GM11168 (cell line): Measurements from ENCODE around the gene LIN7A.

Experiments
- in situ Hi-C: fragments of 300-500 bp; cut with MboI; formaldehyde crosslinking; loops from one replicate; pipeline ENCODE4 v1.12.0; 2022; ENCODE audit warnings: low sequenced_read_pairs; ENCODE audit not compliant: unreplicated experiment

LIN7A gene

GRCh38 chr12:80861641-80862378 lies 75.9 kb downstream of the LIN7A start:
- in situ Hi-C loops, result no loop called here

- in situ Hi-C loops, result no loop called here
These were observed 76.8 kb downstream of the LIN7A start for GRCh38 chr12:80860928-80861327.

DNA sequence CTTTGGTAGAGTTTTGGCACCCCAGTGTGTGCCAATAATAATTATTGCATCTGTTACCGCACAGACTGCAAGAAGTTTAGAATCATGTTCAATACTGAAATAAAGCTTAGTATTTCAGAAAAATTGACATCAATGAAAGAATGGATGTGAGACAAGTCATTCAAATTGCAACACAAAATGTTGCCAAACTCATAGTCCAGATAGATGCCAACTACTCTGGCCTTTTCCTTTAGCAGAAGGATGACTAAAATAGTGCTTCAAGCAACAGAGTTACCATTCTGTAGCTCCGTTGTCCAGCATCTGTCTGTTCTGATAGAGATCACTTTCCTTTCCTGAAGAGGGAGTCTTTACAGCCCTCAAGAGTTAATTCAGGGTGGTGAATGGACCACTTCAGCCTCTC lies 77.5 kb downstream of the LIN7A start:
- in situ Hi-C loops, result no loop called here

DNA sequence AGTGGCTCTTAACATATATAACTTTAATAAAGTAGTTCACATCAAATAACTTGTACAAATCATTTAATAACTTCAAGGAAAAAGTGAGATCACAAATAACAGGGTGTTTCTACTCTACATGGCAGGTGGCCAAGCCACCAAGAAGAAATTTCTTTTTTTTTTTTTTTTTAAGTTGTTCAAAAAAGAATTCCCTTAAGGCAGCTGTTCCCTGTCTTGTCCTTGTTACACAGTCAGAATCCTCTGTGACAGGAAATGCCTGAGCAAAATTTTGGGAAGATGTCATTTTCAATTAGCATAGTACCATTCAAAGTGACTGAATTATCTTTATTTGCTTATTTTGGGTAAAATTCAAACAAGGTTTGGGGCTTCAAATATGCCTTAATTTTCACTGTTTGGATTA lies 79.4 kb downstream of the LIN7A start:
- in situ Hi-C loops, result no loop called here

- in situ Hi-C loops, result no loop called here
These were observed 80.4 kb downstream of the LIN7A start for GRCh38 chr12:80857311-80857710.

DNA sequence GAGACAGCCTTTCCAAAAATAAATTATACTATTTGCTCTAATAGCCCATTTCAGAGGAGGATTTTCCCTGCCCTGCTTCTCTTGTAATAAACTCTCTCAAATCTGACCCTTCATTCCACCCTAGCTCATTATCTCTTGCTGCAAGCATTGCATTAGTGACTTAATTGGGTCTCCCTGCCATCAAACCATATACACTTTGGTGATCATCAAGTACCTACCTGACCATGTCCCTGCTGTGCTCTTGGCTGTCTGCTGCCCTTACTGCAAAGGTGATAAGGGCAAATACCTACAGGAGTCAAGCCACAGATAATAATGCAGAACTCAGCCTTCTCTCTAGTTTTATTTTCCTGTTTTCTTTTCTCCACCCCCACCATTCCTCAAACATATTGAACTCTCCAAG lies 88.4 kb downstream of the LIN7A start:
- in situ Hi-C loops, result no loop called here

DNA sequence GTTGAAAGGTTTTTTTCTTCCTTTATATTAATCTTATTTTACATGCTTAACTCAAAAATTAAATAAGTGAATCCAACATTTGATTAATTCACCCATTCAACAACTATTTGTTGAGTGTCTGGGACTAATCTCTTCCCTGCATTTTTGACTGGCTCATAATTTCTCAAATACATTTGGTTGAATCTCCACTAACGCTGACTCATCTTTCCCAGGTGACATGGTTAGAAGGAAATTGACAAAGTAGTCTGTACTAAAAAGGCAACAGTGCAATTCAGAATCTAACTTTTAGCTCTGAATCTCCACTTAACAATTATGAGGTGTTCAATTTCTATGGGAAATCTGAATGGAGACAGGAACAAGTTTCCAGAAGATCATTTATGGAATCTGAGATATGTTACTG lies 88.9 kb downstream of the LIN7A start:
- in situ Hi-C loops, result no loop called here

GRCh38 chr12:80847575-80847974 lies 90.2 kb downstream of the LIN7A start:
- in situ Hi-C loops, result no loop called here

DNA sequence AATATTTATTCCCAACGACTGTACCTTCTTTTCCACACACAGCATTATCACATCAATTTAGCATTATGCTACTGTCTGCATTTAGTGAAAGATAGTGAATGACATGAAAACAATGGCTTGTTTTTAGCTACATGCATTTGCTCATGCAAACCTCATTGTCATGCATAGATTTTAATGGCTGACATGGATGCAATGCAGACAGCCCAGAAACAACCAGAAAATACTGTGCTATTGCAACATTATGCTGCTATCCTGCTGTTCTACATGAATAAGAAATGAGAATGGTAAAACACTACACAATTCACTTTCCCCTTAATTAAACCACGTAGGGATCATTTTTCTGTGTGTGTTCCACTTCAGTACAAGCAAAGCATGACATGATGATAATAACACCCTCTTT lies 90.8 kb downstream of the LIN7A start:
- in situ Hi-C loops, result no loop called here

DNA sequence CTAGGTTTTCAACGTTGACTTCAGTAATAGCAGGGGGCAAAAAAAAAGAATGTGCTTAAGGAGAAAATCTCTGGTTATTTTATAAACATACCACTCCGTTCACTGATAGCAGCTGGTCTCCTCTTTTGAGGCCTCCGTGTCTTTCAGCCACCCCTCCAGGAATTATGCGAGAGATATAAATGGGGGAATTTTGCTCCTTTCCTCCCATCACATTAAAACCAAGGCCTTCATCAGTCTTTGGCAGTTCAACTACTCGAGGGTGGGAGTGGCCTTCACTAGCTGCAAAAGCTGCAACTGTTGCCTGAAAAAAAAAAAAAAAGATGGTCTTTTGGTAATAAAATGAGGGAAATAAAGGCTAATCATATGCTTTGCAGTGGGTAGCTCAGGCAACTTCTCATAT lies 92.1 kb downstream of the LIN7A start:
- in situ Hi-C loops, result no loop called here

DNA sequence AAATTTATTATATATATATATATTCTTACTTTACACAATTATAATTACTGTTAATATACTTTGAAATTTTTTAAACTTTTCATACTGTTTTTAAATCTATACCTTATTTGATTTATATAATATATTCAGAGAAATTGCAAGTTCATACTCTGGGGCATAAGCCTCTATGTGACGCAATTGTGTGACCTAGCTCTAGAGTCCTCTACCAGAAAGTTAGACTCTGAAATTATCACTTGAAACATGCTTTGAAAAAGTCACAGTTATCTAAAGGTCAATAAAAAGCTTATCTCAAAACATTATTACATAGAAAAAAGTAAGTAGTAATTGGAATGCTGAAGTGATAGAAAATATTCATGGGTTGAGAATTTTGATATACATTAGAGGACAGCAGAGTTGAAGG lies 93.8 kb downstream of the LIN7A start:
- in situ Hi-C loops, result no loop called here

DNA sequence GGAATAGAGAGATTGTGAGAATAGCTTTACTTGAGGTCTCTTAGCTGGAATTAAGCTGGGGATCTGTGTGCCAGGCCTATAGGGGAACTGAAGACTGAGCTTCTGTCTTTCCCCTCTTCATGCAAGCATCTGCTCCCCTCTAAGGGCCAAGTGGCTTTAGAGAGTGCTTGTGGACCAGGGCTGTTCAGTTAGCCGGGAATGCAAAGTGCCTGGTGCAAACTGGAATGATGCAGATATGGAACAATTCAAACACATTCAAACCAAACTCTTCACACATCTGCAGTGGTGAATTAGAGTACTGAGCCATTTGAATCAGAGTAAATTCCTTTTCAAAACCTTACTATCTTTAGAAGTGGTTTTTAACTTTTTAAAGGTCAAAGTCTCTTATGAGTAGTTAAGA lies 99.0 kb downstream of the LIN7A start:
- in situ Hi-C loops, result no loop called here

GRCh38 chr12:80838024-80838658 lies 99.6 kb downstream of the LIN7A start:
- in situ Hi-C loops, result no loop called here

- in situ Hi-C loops, result no loop called here
These were observed 100.3 kb downstream of the LIN7A start for GRCh38 chr12:80837342-80837978.

- in situ Hi-C loops, result no loop called here
These were observed 103.0 kb downstream of the LIN7A start for GRCh38 chr12:80834724-80835123.

GRCh38 chr12:80830533-80831088 lies 107.1 kb downstream of the LIN7A start:
- in situ Hi-C loops, result no loop called here

- in situ Hi-C loops, result no loop called here
These were observed 108.0 kb downstream of the LIN7A start for GRCh38 chr12:80829767-80830166.

DNA sequence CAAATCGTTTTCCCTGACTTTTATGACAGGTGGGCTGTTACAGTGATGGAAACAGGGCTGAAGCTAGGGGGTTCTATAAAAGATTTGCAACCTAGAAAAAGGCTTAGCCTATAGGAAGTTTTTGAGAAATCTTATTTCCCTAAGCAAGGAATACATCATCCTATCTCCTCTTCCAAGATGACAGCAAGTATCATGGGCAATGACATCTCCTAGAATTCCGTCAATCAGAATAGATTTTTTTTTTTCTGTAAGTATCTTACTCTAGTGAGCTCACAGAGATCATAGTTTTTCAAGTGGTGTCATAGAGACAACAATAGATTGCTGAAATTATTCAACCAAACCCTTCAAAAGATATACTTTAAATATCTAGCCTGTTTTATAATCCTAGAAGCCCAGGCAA lies 112.2 kb downstream of the LIN7A start:
- in situ Hi-C loops, result no loop called here

GRCh38 chr12:80823393-80823792 lies 114.3 kb downstream of the LIN7A start:
- in situ Hi-C loops, result no loop called here

- in situ Hi-C loops, result no loop called here
These were observed 116.2 kb downstream of the LIN7A start for GRCh38 chr12:80821513-80822000.

GRCh38 chr12:80818878-80819277 lies 118.9 kb downstream of the LIN7A start:
- in situ Hi-C loops, result no loop called here
